Activated naive CD4-positive, alpha-beta T cell treated with anti-CD3 and anti-CD28 coated beads for 36 hours (primary cell): Measurements from ENCODE around the gene HS6ST3. TPM values are rescaled to one million over a fixed set of nuclear protein-coding genes. Genes with fewer than 3 reads are reported as not detected.

ENCODE experiments used
- CTCF ChIA-PET: fragments of 350-600 bp; sonication (Branson Sonifier 250); formaldehyde crosslinking; loops from one replicate; lab custom pipeline; 2021; ENCODE audit warnings: antibody characterized with exemption; lab: Charles Lee
- DNase-seq: peaks from one replicate; pipeline ENCODE4 v3.0.0-alpha.2; 2020
- H3K27ac Mint-ChIP-seq: one replicate; pipeline ENCODE4 v1.8.0; 2021; ENCODE audit warnings: mild to moderate bottlenecking, mixed read lengths
- H3K27me3 Mint-ChIP-seq: one replicate; pipeline ENCODE4 v1.8.0; 2021; ENCODE audit warnings: low read depth, mixed read lengths
- H3K36me3 Mint-ChIP-seq: one replicate; pipeline ENCODE4 v1.8.0; 2021; ENCODE audit warnings: low read depth, mixed read lengths
- H3K4me1 Mint-ChIP-seq: one replicate; pipeline ENCODE4 v1.8.0; 2021; ENCODE audit warnings: low read depth, mixed read lengths
- H3K4me3 Mint-ChIP-seq: one replicate; pipeline ENCODE4 v1.8.0; 2021; ENCODE audit warnings: mild to moderate bottlenecking, moderate library complexity, mixed read lengths
- H3K9me3 Mint-ChIP-seq: one replicate; pipeline ENCODE4 v1.8.0; 2021; ENCODE audit warnings: mixed read lengths
- intact Hi-C: fragments of 100-400 bp; cut with micrococcal nuclease; formaldehyde crosslinking; loops from one replicate; pipeline ENCODE4 v1.15.1; 2023
- total RNA-seq, 2 experiments: library from RNA; stranded (reverse); gene quantifications; one replicate each; pipeline ENCODE4 v1.2.3, GENCODE V29; 2021

HS6ST3 gene
- total RNA-seq, 2 experiments from 2014 or later: not detected

DNA sequence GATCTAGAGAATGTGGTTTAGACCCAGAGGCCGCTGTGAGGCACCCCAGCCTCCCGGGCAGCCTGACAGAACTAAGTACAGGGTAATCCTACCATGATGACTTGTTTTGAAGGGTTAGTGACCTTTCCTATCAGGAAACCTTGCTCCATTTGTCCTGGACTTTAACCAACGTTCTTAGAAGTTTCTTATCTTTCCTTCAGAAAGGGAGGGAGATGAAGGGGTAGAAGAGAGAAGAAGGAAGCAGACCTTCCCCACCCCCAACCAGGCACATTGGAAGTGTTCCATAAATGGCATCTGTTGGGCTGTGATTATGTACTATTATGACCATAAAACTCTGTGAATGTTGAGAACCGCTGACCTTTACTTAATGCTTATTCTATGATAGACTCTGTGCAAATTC, 720.2 kb downstream of the HS6ST3 start:
- H3K4me1 Mint-ChIP-seq: no peaks in the 10 kb centered on the region
- H3K27ac Mint-ChIP-seq: no peak overlapping the region
- DNase-seq: no peak
- no peak overlapping the region for H3K4me3 Mint-ChIP-seq
- CTCF ChIA-PET: no interaction called here
- no peaks in the 10 kb centered on the region for H3K36me3 Mint-ChIP-seq
- no peaks in the 10 kb centered on the region for H3K27me3 Mint-ChIP-seq
- intact Hi-C loops: no loop called here
- H3K9me3 Mint-ChIP-seq: peaks cover 6% of the 10 kb centered on the region

GRCh38 chr13:96811049-96811448, 721.1 kb downstream of the HS6ST3 start:
- Mint-ChIP-seq H3K36me3 (no peaks in the 10 kb centered on the region), H3K27ac (no peak overlapping the region), H3K27me3 (no peaks in the 10 kb centered on the region), H3K9me3 (peaks cover 6% of the 10 kb centered on the region), H3K4me1 (no peaks in the 10 kb centered on the region), H3K4me3 (no peak overlapping the region)
- CTCF ChIA-PET: no interaction called here
- intact Hi-C loops: no loop called here
- no peak for DNase-seq

DNA sequence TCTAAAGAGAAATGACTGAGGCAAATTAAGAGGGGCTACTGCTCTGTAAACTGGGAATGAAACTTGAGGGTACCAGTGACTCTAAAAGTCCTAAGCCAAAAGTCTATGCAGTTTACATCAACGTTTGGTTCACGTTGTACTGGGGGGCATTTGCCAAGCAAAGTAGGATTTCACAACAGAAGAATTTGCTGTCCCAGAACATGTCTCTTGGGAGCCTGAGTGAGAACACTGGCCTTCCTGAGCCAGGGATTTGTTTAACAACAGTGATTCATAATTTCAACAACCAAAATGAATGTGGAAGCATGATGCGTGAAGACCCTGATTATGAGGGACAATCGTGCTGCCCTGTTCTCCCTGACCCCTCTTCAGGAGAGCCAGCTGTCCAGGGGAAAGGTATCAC, 726.4 kb downstream of the HS6ST3 start:
- no peaks in the 10 kb centered on the region for H3K36me3 Mint-ChIP-seq
- CTCF ChIA-PET: no interaction called here
- no peak overlapping the region for H3K4me3 Mint-ChIP-seq
- no peak for DNase-seq
- H3K4me1 Mint-ChIP-seq: no peaks in the 10 kb centered on the region
- intact Hi-C loops: no loop called here
- H3K9me3 Mint-ChIP-seq: peaks cover 6% of the 10 kb centered on the region
- H3K27ac Mint-ChIP-seq: no peak overlapping the region
- H3K27me3 Mint-ChIP-seq: no peaks in the 10 kb centered on the region

GRCh38 chr13:96816874-96817273, 727.0 kb downstream of the HS6ST3 start:
- H3K4me3 Mint-ChIP-seq: no peak overlapping the region
- peaks cover 6% of the 10 kb centered on the region for H3K9me3 Mint-ChIP-seq
- intact Hi-C loops: loop anchor here (1.0 kb wide), 1 partner anchor 797 kb away; no protein-coding TSS in a partner anchor
- no peaks in the 10 kb centered on the region for H3K27me3 Mint-ChIP-seq
- H3K36me3 Mint-ChIP-seq: no peaks in the 10 kb centered on the region
- H3K27ac Mint-ChIP-seq: no peak overlapping the region
- CTCF ChIA-PET: interaction anchor here (1.2 to 1.8 kb wide), 3 partner anchors 15 to 797 kb away, joined by 3 to 6 read pairs (median 4); no protein-coding TSS in a partner anchor
- DNase-seq: no peak
- no peaks in the 10 kb centered on the region for H3K4me1 Mint-ChIP-seq

- no peak overlapping the region for H3K4me3 Mint-ChIP-seq
- no peaks in the 10 kb centered on the region for H3K4me1 Mint-ChIP-seq
- no peaks in the 10 kb centered on the region for H3K27me3 Mint-ChIP-seq
- CTCF ChIA-PET: interaction anchor here (1.2 to 1.8 kb wide), 4 partner anchors 10 to 797 kb away, joined by 3 to 6 read pairs (median 5); no protein-coding TSS in a partner anchor
- peaks cover 6% of the 10 kb centered on the region for H3K9me3 Mint-ChIP-seq
- no peak for DNase-seq
- H3K36me3 Mint-ChIP-seq: no peaks in the 10 kb centered on the region
- intact Hi-C loops: loop anchor here (1.0 kb wide), 1 partner anchor 797 kb away; no protein-coding TSS in a partner anchor
- no peak overlapping the region for H3K27ac Mint-ChIP-seq
These were observed 727.5 kb downstream of the HS6ST3 start for GRCh38 chr13:96817336-96817941.

DNA sequence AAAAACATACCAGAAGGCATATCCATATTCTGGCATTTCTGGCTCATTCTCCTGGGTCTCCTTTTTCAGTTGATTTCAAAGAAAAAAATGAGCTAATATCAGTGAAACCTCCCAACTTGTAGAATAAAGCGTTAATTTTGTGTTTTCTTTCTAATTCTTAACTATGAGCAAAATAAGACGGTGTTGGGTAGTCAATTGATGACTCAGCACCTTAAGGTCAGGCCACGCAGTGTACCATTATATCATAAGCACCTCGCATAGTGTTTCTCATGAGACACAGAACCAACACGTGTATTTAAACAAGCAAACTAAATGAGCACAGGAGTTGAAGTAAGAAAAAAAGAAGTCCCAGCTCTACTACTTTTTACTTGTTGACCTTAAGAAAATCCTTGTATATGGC, 729.5 kb downstream of the HS6ST3 start:
- no peaks in the 10 kb centered on the region for H3K27me3 Mint-ChIP-seq
- H3K27ac Mint-ChIP-seq: no peak overlapping the region
- H3K4me3 Mint-ChIP-seq: no peak overlapping the region
- H3K36me3 Mint-ChIP-seq: no peaks in the 10 kb centered on the region
- CTCF ChIA-PET: interaction anchor here (0.6 kb wide), 1 partner anchor 290 kb away, joined by 3 read pairs; no protein-coding TSS in a partner anchor
- no peaks in the 10 kb centered on the region for H3K4me1 Mint-ChIP-seq
- intact Hi-C loops: no loop called here
- peaks cover 2% of the 10 kb centered on the region for H3K9me3 Mint-ChIP-seq
- no peak for DNase-seq

- intact Hi-C loops: loop anchor here (5.0 kb wide), 2 partner anchors 136 to 206 kb away; no protein-coding TSS in a partner anchor
- Mint-ChIP-seq H3K4me3 (no peak overlapping the region), H3K9me3 (no peaks in the 10 kb centered on the region), H3K4me1 (no peaks in the 10 kb centered on the region), H3K36me3 (no peaks in the 10 kb centered on the region), H3K27ac (no peak overlapping the region), H3K27me3 (no peaks in the 10 kb centered on the region)
- DNase-seq: no peak
- CTCF ChIA-PET: no interaction called here
These were observed 731.5 kb downstream of the HS6ST3 start for GRCh38 chr13:96821381-96821780.

- Mint-ChIP-seq H3K4me3 (no peak overlapping the region), H3K27ac (no peak overlapping the region), H3K36me3 (no peaks in the 10 kb centered on the region), H3K9me3 (no peaks in the 10 kb centered on the region), H3K4me1 (no peaks in the 10 kb centered on the region), H3K27me3 (no peaks in the 10 kb centered on the region)
- no peak for DNase-seq
- intact Hi-C loops: loop anchor here (5.0 kb wide), 2 partner anchors 135 to 205 kb away; no protein-coding TSS in a partner anchor
- CTCF ChIA-PET: no interaction called here
These were observed 732.1 kb downstream of the HS6ST3 start for GRCh38 chr13:96821971-96822370.

GRCh38 chr13:96822895-96823294, 733.0 kb downstream of the HS6ST3 start:
- CTCF ChIA-PET: interaction anchor here (0.6 to 0.8 kb wide), 2 partner anchors 25 to 946 kb away, joined by 3 to 5 read pairs; no protein-coding TSS in a partner anchor
- H3K27me3 Mint-ChIP-seq: no peaks in the 10 kb centered on the region
- H3K4me1 Mint-ChIP-seq: no peaks in the 10 kb centered on the region
- no peak for DNase-seq
- no peak overlapping the region for H3K4me3 Mint-ChIP-seq
- no peaks in the 10 kb centered on the region for H3K36me3 Mint-ChIP-seq
- H3K27ac Mint-ChIP-seq: no peak overlapping the region
- H3K9me3 Mint-ChIP-seq: no peaks in the 10 kb centered on the region
- intact Hi-C loops: loop anchor here (5.0 kb wide), 2 partner anchors 134 to 204 kb away; no protein-coding TSS in a partner anchor

GRCh38 chr13:96824140-96824539, 734.2 kb downstream of the HS6ST3 start:
- CTCF ChIA-PET: no interaction called here
- H3K27ac Mint-ChIP-seq: no peak overlapping the region
- intact Hi-C loops: loop anchor here (5.0 kb wide), 2 partner anchors 133 to 203 kb away; no protein-coding TSS in a partner anchor
- H3K36me3 Mint-ChIP-seq: no peaks in the 10 kb centered on the region
- no peaks in the 10 kb centered on the region for H3K27me3 Mint-ChIP-seq
- H3K4me1 Mint-ChIP-seq: no peaks in the 10 kb centered on the region
- DNase-seq: no peak
- H3K4me3 Mint-ChIP-seq: no peak overlapping the region
- H3K9me3 Mint-ChIP-seq: no peaks in the 10 kb centered on the region

GRCh38 chr13:96825653-96826052, 735.7 kb downstream of the HS6ST3 start:
- Mint-ChIP-seq H3K4me1 (no peaks in the 10 kb centered on the region), H3K4me3 (no peak overlapping the region), H3K27me3 (no peaks in the 10 kb centered on the region), H3K36me3 (no peaks in the 10 kb centered on the region), H3K27ac (no peak overlapping the region), H3K9me3 (peaks cover 2% of the 10 kb centered on the region)
- CTCF ChIA-PET: no interaction called here
- DNase-seq: no peak
- intact Hi-C loops: no loop called here

DNA sequence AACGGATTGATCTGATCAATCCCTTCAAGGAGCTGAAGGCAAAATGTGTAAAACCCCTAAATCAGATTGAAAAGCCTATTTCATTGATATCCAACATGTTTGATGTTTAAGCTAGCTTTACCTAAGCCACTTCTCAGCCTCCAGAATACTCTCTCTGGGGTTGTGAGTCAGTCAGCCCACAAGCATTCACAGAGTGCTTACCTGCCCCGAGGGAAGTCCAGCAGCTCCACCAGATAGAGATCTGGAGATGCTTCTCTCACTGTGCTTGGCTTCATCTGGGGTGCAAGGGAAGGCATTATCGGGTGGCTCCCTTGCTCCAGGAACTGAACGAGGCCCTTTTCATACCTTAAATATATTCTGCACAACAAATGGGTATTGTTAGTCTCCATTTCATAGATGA, 744.7 kb downstream of the HS6ST3 start:
- DNase-seq: no peak
- CTCF ChIA-PET: no interaction called here
- no peaks in the 10 kb centered on the region for H3K4me1 Mint-ChIP-seq
- H3K36me3 Mint-ChIP-seq: no peaks in the 10 kb centered on the region
- intact Hi-C loops: no loop called here
- H3K4me3 Mint-ChIP-seq: no peak overlapping the region
- peaks cover 3% of the 10 kb centered on the region for H3K9me3 Mint-ChIP-seq
- no peak overlapping the region for H3K27ac Mint-ChIP-seq
- no peaks in the 10 kb centered on the region for H3K27me3 Mint-ChIP-seq

DNA sequence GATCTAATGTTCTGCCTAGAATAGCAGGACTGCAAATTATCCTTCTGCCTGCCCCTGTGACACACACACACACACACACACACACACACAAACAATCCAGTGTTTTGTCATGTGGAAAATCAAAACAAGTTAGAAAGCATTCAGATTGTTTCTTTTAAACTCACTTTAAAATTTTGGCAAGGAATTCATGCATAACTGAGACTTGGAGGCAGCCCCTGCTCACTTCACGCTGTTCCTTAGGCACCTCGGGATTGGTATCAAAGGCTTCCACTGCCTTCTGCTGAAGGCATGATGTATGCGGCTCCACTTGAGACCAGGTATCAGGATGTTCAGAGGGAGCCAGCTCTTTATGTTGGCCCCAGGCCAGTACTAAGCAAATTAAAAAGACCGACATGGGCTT, 745.6 kb downstream of the HS6ST3 start:
- H3K36me3 Mint-ChIP-seq: no peaks in the 10 kb centered on the region
- H3K4me3 Mint-ChIP-seq: no peak overlapping the region
- no peak for DNase-seq
- peaks cover 3% of the 10 kb centered on the region for H3K9me3 Mint-ChIP-seq
- CTCF ChIA-PET: no interaction called here
- H3K27me3 Mint-ChIP-seq: no peaks in the 10 kb centered on the region
- H3K27ac Mint-ChIP-seq: no peak overlapping the region
- no peaks in the 10 kb centered on the region for H3K4me1 Mint-ChIP-seq
- intact Hi-C loops: no loop called here
